Fibroblast of upper back skin (primary cell): ENCODE results near the gene MCU.
"Not testable (repeated sequence)": the region's sequence is repeated elsewhere in the genome, so short reads cannot be mapped to it uniquely, and the experiment has no call there.

Experiments used
- DNase-seq: peaks from one replicate; pipeline ENCODE4 v3.0.0-alpha.2; 2013

Gene MCU

GRCh38 chr10:72732521-72732920 lies 40.6 kb downstream of the MCU start:
- no peak for DNase-seq

GRCh38 chr10:72733989-72734388 lies 42.0 kb downstream of the MCU start:
- no peak for DNase-seq

- DNase-seq, result no peak
Measured at GRCh38 chr10:72735288-72735936, 43.5 kb downstream of the MCU start.

DNA sequence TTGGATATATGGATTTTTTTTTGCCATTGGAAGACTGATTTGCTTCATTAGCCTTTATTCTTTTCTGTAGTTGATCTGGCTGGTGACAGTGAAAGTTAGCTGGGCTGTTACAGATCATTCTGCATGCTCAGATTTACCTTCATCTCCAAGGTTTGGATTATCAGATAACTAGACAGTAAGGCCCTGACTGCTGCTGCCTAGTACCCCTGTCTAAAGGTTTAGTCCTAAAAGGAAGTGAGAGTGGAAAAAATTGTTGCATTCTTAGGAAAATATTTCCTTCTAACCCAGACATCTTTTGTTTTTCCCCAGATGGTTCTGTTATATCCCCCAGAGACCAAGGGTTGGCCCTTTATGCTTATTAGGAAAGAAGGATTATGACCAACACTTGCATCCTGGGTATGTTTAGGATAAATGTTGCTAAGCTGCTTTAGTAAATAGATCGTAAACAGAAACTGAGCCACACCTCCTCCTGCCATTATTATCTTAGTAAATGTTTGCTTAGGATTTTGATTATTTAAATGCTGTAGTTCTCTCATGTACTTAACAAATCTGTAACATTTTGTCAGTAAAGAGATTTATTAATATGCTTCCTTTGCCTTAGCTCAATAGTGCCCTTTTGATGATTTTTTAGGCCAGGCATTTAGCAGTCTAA lies 44.4 kb downstream of the MCU start:
- DNase-seq, result peak; percentile 69

- peak; percentile 42 for DNase-seq
Measured at GRCh38 chr10:72736828-72737220, 44.9 kb downstream of the MCU start.

DNA sequence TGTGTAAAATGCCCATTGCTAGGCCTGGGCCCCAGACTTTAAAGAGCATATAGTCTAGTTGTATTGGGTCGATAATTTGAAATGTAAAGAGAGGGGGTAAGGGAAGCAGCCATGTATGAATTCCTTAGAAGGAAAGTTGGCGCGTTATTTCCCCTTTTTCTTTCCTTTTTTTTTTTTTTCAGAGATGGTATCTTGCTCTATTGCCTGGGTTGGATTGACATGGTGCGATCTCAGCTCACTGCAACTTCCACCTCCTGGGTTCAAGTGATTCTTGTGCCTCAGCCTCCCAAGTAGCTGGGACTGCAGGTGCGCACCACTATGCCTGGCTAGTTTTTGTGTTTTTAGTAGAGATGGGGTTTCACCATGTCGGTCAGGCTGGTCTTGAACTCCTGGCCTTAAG lies 45.4 kb downstream of the MCU start:
- not testable (repeated sequence) for DNase-seq

DNA sequence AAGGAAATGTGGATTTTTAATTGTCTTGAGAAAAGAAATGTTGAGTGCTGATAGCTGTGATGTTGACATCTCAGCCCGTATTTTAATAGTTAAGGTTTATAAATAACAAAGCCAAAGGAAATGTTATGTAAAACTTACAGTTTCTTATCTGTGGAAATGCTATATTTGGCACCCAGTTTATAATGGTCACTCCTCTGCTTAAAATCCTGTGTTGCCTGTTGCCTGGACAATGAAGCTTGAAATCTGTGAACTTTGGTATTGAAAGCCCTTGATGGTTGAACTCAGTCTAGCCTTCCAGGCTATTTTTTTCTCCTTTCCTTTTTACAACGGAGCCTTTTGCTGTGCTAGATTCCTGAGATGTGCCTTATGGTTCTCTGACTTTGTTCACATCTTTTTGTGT lies 46.5 kb downstream of the MCU start:
- no peak for DNase-seq

DNA sequence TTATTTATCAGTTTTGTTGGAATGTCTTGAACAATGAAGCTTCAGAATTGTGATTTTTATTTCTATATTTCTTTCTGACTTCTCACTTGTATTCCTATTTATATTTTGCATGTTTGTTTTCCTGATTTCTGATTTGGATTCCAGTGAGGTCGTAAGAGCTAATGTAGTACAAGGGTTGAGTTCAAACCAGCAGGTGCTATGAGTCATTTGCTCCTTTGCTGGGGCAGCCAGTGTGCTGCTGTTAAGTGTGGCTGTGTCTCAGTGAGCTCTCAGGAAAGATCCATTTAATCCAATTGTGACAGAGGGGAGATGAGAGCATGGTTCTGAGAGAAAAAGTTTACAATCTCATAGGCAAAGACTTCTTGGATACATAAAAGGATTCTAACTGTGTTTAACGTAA lies 48.6 kb downstream of the MCU start:
- no peak for DNase-seq

GRCh38 chr10:72742092-72742491 lies 50.1 kb downstream of the MCU start:
- no peak for DNase-seq

GRCh38 chr10:72742797-72743196 lies 50.9 kb downstream of the MCU start:
- no peak for DNase-seq

DNA sequence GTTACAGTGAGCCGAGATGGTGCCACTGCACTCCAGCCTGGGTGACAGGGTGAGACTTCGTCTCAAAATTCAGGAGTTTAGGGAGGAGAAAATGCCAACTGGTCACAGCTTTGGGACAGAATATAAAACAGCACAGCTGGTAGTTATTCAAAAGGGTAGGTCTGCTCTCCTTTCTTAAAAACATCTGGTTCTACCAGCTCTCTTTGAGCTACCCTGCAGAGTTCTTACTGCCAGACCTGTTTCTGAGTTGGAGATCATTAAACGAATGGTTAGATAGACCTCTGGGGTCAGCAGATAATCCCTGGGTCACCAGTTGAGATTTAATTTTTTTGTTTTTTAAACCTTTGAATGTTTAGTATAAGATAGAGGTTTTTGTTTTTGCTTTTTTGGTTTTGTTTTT lies 52.6 kb downstream of the MCU start:
- no peak for DNase-seq

DNA sequence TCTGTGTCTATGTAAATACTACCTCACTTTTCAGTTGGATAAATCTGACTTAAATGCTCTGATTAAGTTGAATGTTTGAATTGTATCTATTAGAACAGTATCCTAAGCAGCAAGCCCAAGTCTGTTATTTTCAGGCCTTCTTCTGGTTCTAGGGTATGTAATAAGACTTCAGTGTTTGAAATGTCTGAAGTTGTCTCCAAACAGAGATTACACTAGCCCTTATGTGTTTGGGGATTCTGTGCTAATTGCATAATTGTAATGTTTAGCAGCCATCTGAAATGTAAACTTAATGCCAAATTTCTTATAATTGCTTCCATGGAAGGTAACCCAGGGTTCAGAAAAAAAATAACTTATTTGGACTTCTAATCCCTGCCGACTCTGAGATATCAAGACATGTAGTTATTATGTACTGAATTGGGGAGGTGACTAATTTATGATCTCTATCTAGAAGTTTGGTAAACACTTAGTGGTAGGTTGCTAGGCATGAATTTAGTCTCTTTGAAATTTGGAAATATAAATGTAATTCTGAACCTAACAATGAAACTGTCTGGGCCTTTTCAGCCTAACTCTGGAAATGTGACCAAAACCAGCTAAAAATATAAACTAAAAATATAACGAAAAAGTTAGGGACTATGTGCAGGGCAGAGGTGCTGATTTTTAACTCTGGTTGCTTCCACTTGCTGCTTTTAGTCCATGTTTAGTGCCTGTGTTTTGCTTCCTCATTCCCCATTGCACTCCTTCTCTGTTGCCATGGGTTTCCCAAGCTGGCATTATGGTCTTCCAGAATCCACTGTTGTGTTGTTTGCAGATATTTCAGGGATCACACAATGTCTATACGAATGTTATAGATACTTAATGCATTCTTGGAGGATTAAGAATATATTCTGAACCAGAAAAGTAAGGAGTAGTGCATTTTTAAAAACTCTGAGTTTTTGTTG lies 54.8 kb downstream of the MCU start:
- DNase-seq, result no peak

DNA sequence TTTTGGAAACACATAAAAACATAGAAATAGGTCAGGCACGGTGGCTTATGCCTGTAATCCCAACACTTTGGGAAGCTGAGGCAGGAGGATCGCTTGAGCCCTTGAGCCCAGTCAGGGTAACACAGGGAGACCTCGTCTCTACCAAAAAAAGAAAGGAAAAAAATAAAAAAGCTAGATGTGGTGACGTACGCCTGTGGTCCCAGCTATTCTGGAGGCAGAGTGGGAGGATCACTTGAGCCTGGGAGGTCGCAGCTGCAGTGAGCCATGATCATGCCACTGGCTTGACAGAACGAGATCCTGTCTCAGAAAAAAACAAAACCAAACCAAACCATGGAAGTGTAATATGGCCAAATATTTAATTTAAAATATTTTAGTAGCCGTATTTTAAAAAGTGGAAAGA lies 55.6 kb downstream of the MCU start:
- DNase-seq, result no peak

DNA sequence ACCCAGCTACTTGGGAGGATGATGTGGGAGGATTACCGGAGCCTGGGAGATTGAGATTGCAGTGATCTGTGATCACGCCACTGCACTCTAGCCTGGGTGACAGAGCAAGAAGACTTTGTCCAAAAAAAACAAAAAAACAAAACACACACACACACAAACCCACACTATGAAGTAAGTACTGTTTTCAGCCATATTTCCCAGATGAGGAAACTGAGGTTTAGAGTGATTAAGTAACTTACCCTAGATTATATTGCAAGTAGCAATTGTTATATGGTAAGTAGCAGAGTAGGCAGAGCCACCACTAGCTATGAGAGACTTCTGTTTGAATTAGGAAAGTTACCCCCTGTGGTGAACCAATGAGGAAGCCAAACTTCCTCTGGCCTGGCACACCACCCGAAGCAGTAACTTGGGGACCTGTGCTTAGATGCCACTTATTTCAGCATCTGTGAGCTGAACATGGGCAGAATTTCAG lies 61.9 kb downstream of the MCU start:
- no peak for DNase-seq

GRCh38 chr10:72754275-72755032 lies 62.5 kb downstream of the MCU start:
- DNase-seq, result no peak

DNA sequence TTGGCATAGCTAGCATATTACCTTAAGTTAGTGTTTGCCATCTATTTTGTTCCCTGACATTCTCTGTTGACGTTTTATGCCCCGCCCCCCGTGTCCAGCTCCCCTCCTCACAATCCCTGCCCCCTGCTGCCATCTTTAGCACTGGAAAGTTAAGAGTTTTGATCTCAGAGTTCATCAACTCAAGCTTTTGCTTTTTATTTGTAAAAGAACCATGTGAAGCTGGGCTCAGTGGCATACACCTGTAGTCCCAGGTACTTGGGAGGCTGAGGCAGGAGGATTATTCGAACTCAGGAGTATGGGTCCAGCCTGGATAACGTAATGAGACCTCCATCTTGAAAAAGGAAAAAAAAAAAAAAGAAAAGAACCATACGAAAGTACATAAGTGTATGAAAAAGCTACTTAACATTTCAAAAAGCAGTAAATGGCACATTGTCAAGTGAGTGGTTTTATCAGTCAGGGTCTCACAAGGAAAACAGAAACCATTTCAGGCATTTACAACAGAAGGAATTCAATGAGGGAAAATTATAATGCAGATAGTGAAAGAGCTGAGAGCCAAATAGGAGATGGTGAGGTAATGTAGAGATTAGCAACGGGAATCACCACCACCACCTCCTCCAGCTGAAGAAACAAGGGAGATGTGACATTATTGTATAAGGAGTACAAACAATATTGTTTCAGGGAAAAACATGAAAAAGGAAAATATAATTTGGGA lies 64.9 kb downstream of the MCU start:
- peak; percentile 75 for DNase-seq

DNA sequence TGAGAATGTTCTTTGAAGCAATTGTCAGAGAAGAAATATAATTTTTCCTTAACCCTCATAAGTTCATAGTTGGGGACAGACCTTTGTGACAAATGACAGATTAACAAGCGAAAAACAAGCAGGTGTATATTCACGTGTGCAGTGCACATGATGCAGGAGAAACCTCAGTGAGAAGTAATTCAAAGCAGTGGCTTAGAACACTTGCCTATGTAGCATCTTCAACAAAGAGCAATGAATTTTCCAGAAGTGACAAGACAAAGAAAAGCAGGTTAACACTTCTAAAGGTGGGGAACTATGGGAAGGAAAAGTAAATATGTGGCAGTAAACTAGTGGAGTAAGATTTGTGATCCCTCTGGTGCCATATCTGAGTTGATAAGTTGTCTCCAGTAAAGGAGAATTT lies 65.8 kb downstream of the MCU start:
- DNase-seq, result no peak

DNA sequence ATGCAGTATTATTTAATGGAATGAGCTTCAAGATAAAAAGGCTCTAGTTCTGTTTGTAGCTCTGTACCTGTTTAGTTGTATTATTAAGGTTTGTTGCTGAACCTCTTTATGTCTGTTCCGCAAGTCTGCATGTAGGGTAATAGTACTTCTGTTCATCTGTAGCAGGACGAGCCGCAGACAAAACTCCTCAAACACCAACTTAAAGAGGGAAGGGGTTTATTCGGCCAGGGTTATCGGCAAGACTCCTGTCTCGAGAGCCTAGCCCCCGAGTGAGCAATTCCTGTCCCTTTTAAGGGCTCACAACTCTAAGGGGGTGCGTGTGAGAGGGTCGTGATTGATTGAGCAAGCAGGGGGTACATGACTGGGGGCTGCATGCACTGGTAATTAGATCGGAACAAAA lies 67.0 kb downstream of the MCU start:
- DNase-seq, result not testable (repeated sequence)

DNA sequence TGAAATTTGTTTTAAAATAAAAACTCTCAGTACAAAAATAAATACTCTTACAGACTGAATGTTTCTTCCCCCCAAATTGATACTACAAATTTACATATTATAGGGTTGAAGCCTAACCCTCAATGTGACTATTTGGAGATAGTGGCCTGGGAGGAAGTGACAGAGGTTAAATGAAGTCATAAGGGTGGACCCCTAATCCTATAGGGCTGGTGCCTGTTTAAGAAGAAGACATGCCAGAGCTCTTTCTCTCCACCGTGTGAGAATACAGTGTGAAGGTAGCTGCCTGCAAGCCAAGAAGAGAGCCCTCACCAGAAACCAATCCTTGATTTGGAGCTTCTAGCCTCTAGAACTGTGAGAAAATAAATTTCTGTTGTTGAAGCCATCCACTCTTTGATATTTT lies 67.6 kb downstream of the MCU start:
- DNase-seq, result no peak

DNA sequence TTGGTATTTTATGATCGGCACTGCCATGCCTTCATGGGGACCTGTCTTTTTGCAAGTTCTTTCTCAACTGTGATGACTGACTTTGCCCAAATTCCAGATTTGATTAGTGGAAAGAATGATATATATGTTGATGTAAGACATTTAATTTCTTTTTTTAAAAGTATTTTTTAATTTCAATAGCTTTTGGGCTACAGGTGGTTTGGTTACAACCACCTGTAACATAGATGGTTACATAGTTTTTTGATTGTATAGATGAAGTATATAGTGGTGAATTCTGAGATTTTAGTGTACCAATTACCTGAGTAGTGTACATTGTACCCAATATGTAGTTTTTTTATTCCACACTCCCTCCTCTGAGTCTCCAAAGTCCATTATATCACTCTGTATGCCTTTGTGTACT lies 69.6 kb downstream of the MCU start:
- DNase-seq, result no peak

- DNase-seq, result peak; percentile 49
Measured at GRCh38 chr10:72762042-72762441, 70.1 kb downstream of the MCU start.

DNA sequence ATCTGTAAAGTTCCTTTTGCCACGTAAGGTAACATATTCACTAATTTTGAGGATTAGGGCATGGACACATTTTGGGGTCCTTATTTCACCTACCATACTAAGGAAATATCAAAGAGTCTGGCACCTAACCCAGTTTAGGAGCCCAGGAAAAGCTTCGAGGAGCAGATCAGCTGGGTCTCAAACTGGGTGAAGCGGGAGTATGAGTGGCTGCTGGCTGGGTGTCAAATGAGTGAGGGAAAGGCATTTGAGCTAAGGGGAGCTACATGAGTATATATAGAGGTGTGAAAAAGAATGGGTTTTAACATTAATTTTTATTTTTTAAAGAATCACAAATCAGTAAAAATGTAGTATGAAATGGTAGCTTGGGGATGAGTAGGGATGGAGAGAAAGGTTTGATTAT lies 71.3 kb downstream of the MCU start:
- no peak for DNase-seq
